ENCODE measurements around the gene ASCL2. TPM values are rescaled to one million over a fixed set of nuclear protein-coding genes. Genes with fewer than 3 reads are reported as not detected.

Gene ASCL2
- total RNA-seq, 1 donor = not detected

DNA sequence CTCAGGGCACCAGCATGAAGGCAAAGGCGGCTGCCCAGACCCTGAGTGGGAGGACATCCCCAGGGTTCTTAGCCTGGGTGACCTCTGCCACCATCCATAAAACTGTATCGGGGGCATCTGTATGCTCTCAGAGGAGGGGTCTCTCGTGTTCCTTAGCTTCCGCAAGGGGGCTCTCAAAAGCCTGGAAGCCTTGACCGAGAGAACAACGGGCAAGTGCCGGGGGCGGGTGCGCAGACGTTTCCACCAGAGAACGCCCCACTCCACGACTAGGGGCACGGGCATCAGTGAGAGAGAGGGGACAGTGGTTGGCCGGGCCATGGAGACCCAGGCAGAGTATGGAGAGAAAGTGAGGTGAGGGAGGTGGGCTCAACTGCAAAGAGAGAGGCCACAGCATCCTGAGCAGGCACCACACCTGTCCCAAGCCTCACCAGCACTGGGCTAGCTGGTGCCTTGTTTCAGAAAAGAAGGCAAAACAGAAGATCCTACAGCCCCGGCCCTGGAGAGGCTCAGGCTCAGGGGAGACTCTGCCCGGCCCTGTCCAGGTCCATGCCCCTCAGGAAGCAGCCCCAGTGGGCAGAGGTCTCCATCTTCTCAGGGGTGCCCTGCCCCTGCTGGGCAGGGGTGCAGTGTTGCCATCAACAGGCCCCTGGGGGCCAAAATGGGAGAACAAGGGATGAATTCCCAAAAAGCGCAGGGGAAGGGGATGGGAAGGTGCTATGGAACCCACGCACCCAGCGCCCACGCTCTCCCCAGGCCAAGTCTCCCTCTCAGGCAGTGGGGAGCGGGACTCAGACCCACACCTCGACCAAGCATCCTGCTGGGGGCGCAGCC is 37.3 kb upstream of the ASCL2 start:
- TF ChIP-seq, protein P1, sequence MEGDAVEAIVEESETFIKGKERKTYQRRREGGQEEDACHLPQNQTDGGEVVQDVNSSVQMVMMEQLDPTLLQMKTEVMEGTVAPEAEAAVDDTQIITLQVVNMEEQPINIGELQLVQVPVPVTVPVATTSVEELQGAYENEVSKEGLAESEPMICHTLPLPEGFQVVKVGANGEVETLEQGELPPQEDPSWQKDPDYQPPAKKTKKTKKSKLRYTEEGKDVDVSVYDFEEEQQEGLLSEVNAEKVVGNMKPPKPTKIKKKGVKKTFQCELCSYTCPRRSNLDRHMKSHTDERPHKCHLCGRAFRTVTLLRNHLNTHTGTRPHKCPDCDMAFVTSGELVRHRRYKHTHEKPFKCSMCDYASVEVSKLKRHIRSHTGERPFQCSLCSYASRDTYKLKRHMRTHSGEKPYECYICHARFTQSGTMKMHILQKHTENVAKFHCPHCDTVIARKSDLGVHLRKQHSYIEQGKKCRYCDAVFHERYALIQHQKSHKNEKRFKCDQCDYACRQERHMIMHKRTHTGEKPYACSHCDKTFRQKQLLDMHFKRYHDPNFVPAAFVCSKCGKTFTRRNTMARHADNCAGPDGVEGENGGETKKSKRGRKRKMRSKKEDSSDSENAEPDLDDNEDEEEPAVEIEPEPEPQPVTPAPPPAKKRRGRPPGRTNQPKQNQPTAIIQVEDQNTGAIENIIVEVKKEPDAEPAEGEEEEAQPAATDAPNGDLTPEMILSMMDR (IDR thresholded peaks at IDR 0.05; ENCODE audit: insufficient read depth, low read length) = no peak
- no peak for DNase-seq (ENCODE audit: low read depth)
- H3K4me3 ChIP-seq (ENCODE audit: low read depth, low read length) = no peak overlapping the region

DNA sequence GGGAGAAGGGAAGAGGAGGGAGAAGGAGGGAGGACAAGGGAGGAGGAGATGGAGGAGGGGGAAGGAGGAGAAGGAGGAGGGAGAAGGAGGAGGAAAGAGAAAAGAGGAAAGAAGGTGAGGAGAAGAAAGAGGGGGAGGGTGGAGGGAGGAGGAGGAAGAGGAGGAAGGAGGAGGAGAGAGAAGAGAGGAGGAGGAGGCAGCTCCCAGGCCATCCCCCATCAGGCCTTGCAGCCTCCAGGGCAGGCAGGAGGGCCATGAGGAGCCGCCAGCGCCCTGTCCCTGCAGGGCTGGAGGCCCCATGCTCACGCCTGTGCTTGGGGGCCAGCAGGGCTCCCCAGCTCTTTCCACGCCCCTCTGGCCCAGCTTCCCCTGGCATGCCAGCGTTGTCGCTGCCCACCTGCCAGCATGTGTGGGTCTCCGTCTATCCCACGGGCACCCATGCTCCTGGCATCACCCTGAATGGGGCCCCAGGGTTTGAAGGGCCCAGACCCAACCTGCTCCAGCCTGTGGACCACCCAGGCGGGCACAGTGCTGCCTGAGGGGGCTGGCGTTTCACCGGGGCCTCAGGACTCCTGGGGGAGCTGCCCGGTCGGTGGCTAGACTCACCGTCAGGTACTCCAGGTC is 36.6 kb upstream of the ASCL2 start:
- DNase-seq (ENCODE audit: low read depth) = no peak
- H3K4me3 ChIP-seq (ENCODE audit: low read depth, low read length) = no peak overlapping the region
- TF ChIP-seq, protein P1 (IDR thresholded peaks at IDR 0.05; ENCODE audit: insufficient read depth, low read length) = no peak

DNA sequence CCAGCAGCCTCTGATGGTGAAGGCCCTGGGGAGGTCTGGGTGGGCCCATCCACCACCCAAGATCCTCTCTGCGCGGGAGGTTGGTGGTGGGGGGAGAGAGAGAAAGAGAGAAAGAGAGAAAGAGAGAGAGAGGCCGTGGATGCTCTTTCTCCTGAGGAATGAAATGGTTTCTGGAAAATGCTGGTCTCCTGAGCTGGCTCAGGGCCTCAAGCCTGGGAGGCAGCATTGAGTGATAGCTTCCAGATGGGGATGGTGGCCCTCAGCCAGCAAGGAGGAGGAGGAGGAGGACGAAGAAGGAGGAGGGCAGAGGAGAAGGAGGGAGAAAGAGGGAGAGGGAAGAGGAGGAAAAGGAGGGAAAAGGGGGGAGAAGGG is 36.0 kb upstream of the ASCL2 start:
- TF ChIP-seq, protein P1 (IDR thresholded peaks at IDR 0.05; ENCODE audit: insufficient read depth, low read length) = no peak
- peak; percentile 94 for DNase-seq (ENCODE audit: low read depth)
- peak overlapping the region; percentile 35 for H3K4me3 ChIP-seq (ENCODE audit: low read depth, low read length)

DNA sequence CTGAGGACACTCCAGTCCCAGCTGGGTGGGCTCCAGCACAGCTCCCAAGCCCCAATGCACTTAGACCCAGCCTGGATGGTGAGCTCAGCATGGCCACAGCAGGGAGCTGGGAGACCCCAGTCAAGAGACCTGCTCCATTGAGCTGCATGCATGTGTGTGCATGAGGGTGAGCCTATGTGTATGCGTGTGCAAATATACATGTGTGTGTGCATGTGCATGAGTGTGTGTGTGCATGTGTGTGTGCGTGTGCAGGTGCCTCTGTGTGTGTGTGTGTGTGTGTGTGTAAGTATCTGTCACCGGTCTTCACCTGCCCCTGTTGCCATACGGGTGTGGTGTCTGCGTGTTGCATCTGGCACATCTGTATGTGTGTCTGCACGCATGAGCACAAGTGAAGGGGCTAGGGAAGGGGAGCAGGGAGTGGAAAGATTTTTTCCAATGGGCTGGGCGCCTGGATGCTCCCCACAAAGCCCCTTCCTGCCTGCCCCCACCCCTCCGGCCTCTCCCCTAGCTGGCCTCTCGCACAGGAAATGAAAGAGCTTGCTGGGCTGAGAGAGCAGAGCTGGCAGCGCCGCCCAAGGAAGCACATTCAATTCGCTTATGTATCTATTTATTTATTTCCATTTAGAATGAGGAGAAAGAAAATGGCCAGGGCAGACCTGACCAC is 35.5 kb upstream of the ASCL2 start:
- peak overlapping the region; percentile 35 for H3K4me3 ChIP-seq (ENCODE audit: low read depth, low read length)
- TF ChIP-seq, protein P1 (IDR thresholded peaks at IDR 0.05; ENCODE audit: insufficient read depth, low read length) = no peak
- DNase-seq (ENCODE audit: low read depth) = peak; percentile 72

DNA sequence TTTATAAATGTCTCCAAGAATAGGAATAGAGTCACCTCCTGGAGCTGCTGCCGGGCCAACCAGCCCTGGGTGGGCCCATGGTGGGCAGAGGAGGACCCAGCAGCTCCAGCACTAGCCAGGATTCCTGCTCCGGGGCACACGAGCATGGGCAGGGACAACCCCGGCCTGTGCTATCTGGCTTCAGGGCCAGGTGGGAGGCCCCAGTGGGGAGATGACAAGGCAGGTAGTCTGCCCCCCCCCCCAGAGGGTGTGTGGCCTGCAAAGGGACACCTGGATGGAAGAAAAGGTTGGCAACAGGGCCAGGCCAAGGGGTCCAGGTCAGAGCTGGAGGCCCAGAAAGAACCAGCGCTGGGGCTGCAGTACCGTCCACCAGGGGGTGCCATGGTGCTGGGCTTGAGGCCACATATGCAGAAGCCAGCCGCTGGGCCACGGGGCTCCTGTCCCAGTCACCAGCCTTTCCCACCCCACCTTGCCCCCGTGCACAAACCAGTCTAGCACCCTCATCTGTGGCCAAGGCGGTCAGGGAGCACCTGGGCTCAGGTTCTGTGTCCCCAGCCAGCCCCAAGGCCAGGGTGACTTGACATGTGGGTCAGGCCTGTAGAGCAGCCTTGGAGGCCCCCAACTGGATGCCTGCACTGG is 34.9 kb upstream of the ASCL2 start:
- H3K4me3 ChIP-seq (ENCODE audit: low read depth, low read length) = no peak overlapping the region
- TF ChIP-seq, protein P1 (IDR thresholded peaks at IDR 0.05; ENCODE audit: insufficient read depth, low read length) = peak; percentile 90
- peak; percentile 75 for DNase-seq (ENCODE audit: low read depth)

DNA sequence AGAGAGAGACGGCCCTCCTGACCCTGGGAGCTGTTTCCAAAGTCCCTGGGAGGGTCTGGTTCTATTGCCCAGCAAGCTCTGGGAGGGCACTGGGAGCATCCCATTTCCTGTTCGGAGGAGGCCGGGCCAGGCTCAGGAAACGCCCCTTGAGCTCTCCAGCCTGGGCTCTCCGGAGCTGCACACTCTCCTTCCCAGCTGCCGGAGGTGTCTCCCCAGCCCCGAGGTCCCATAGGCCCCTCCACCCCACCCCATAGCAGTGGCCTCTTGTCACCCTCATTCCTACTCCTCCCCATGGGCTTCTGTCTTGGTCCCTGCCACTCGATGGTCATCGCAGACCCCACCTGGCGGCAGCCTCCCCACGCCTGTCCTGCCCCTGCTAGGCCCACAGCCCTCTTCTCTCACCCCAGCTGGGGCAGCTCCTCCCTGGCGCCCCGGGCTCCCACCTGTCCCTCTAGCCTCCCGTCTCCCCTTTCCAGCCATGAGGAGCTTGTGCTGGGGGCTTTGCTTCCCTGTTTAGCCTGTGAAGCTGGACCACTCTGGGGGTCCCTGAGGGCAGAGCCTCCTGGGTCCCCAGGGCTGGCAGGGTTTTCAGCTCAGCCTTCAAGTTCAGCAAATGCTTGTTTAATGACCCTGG is 34.2 kb upstream of the ASCL2 start:
- no peak overlapping the region for H3K4me3 ChIP-seq (ENCODE audit: low read depth, low read length)
- TF ChIP-seq, protein P1 (IDR thresholded peaks at IDR 0.05; ENCODE audit: insufficient read depth, low read length) = no peak
- DNase-seq (ENCODE audit: low read depth) = no peak

Data from fibroblast of the aortic adventitia (primary cell).